ENCODE measurements around the gene PLS1. TPM values are rescaled to one million over a fixed set of nuclear protein-coding genes. Genes with fewer than 3 reads are reported as not detected.

Gene PLS1
- total RNA-seq, 1 donor from 2014 or later: 14.6 TPM

DNA sequence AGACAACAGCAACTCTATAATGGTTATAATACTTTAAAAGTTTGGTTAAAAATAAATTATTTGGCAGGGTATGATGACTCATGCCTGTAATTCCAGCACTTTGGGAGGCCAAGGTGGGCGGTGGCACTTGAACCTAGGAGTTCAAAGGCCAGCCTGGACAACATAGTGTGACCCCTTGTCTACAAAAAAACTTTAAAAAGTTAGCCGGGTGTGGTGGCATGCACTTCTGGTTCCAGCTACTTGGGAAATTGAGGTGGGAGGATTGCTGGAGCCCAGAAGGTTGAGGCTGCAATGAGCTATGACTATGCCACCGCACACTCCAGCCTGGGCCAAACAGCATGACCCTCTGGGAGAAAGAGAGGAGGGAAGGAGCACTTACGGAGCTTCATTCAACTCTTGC, 119.9 kb downstream of the PLS1 start:
- TF ChIP-seq, protein P1, sequence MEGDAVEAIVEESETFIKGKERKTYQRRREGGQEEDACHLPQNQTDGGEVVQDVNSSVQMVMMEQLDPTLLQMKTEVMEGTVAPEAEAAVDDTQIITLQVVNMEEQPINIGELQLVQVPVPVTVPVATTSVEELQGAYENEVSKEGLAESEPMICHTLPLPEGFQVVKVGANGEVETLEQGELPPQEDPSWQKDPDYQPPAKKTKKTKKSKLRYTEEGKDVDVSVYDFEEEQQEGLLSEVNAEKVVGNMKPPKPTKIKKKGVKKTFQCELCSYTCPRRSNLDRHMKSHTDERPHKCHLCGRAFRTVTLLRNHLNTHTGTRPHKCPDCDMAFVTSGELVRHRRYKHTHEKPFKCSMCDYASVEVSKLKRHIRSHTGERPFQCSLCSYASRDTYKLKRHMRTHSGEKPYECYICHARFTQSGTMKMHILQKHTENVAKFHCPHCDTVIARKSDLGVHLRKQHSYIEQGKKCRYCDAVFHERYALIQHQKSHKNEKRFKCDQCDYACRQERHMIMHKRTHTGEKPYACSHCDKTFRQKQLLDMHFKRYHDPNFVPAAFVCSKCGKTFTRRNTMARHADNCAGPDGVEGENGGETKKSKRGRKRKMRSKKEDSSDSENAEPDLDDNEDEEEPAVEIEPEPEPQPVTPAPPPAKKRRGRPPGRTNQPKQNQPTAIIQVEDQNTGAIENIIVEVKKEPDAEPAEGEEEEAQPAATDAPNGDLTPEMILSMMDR (conservative IDR thresholded peaks at IDR 0.05): no peak
- H3K4me1 Mint-ChIP-seq (ENCODE audit: unreplicated experiment): no peaks in the 10 kb centered on the region
- no peak for DNase-seq (ENCODE audit: extremely low spot score, unreplicated experiment)
- H3K36me3 Mint-ChIP-seq: no peaks in the 10 kb centered on the region
- no peaks in the 10 kb centered on the region for H3K27me3 Mint-ChIP-seq
- H3K4me3 Mint-ChIP-seq: no peak overlapping the region
- H3K9me3 Mint-ChIP-seq: no peaks in the 10 kb centered on the region
- H3K27ac Mint-ChIP-seq: no peak overlapping the region

DNA sequence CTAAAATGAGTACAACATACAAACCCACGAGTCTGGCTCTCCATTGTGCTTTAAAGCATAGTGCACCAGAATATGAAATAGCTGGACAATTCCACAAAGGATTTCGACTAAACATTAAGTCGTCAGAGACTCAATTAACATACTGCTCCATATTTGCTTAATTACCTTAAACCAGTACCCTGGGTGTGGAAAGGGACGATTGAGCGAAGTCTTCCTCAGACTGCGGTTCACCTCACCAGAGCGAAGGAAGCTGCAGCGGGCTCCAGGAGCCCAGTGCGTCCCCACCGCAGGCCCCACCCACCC, 127.4 kb downstream of the PLS1 start:
- H3K27ac Mint-ChIP-seq: peak overlapping the region; percentile 57
- peaks cover 6% of the 10 kb centered on the region for H3K9me3 Mint-ChIP-seq
- no peaks in the 10 kb centered on the region for H3K36me3 Mint-ChIP-seq
- H3K4me3 Mint-ChIP-seq: peak overlapping the region; percentile 89
- peaks cover 15% of the 10 kb centered on the region for H3K27me3 Mint-ChIP-seq
- H3K4me1 Mint-ChIP-seq (ENCODE audit: unreplicated experiment): no peaks in the 10 kb centered on the region
- TF ChIP-seq, protein P1 (conservative IDR thresholded peaks at IDR 0.05): no peak
- DNase-seq (ENCODE audit: extremely low spot score, unreplicated experiment): no peak

DNA sequence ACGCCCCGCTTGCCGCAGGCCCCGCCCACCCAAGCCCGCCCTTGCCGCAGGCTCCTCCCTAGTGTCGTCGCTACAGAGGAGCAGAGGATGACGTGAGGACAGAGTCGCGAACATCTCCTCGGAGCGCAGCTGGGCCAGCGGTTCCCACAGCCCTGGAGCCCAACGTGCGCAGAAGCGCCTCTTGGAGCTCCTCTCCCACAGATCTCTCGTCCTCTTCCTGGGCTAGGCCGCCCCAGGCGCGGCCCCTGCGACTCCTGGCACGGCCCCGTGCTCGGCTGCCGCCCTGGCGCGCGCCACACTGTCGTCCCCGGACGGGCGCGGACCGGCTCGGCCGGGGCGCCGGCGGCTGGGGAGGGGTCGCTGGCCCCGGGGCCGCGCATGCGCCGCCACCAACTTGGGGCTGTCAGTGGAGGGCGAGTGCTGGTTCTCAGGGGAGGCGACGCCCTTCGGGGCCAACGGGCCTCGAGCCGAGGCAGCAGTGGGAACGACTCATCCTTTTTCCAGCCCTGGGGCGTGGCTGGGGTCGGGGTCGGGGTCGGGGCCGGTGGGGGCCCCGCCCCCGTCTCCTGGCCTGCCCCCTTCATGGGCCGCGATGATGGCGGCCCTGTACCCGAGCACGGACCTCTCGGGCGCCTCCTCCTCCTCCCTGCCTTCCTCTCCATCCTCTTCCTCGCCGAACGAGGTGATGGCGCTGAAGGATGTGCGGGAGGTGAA, 127.9 kb downstream of the PLS1 start, which contains the start of gene TRPC1:
TRPC1 (plus strand) TSS at position 67 of the 714 bp plus-strand sequence; CDS start at position 593, 526 bp downstream.
- peaks cover 15% of the 10 kb centered on the region for H3K27me3 Mint-ChIP-seq
- H3K36me3 Mint-ChIP-seq: no peaks in the 10 kb centered on the region
- H3K4me3 Mint-ChIP-seq: peak within 1 kb of the TSS; percentile 92
- TF ChIP-seq, protein P1 (conservative IDR thresholded peaks at IDR 0.05): no peak
- no peaks in the 10 kb centered on the region for H3K4me1 Mint-ChIP-seq (ENCODE audit: unreplicated experiment)
- peaks cover 6% of the 10 kb centered on the region for H3K9me3 Mint-ChIP-seq
- H3K27ac Mint-ChIP-seq: peak within 1 kb of the TSS; percentile 77
- peak; percentile 82 for DNase-seq (ENCODE audit: extremely low spot score, unreplicated experiment)

DNA sequence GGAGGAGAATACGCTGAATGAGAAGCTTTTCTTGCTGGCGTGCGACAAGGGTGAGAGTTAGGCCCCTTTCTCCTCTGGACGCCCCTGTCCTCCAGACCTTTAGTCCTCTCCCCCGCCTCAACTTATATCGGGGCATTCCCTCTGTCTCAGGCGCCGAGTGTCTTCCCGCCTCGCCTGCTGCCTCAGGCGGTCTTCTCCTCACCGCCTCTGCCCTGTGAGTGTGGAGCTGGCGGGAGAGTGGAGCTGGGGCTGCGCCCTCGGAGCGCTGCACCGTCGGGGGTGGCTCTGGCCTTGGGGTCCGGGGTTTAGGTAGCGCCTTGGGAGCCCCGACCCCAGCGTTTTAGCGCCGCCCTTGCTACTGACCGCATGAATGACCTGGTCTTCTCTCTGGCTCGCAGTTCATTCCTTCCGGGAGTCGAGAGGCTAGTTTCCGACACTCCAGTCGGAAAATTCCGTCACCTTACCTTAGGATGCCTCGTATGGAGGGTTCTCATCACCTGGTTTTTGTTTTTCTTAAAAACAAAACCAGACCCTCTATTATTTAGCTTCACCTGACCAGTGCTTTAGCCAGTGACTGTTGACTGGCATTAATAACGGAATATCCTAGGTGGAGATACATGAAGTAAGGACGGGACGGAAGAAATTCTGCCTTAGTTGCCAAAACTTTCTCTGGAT, 128.6 kb downstream of the PLS1 start:
- no peaks in the 10 kb centered on the region for H3K36me3 Mint-ChIP-seq
- peak overlapping the region; percentile 77 for H3K27ac Mint-ChIP-seq
- DNase-seq (ENCODE audit: extremely low spot score, unreplicated experiment): peak; percentile 76
- TF ChIP-seq, protein P1 (conservative IDR thresholded peaks at IDR 0.05): peak; percentile 24
- H3K4me1 Mint-ChIP-seq (ENCODE audit: unreplicated experiment): no peaks in the 10 kb centered on the region
- H3K9me3 Mint-ChIP-seq: peaks cover 6% of the 10 kb centered on the region
- peak overlapping the region; percentile 92 for H3K4me3 Mint-ChIP-seq
- H3K27me3 Mint-ChIP-seq: peaks cover 15% of the 10 kb centered on the region

DNA sequence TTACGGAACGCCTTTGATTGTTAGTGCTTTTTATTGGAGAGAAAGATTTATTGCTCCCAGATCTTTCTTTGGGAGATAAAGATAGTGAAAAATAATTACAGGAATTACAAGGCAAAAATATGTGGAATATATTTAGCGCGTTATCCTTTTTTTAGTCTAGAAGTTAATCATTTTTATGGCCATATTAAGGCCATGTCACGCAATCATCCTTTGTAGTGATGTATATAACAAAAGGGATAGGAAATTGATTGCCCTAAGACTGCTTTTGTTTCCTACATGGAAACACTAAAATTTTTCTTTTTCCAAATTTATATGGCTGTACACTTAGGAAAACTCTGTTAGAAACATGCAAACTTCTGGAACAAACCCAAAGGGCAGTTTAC, 129.2 kb downstream of the PLS1 start:
- H3K4me3 Mint-ChIP-seq: peak overlapping the region; percentile 92
- no peak for DNase-seq (ENCODE audit: extremely low spot score, unreplicated experiment)
- H3K27me3 Mint-ChIP-seq: peaks cover 15% of the 10 kb centered on the region
- H3K36me3 Mint-ChIP-seq: no peaks in the 10 kb centered on the region
- TF ChIP-seq, protein P1 (conservative IDR thresholded peaks at IDR 0.05): no peak
- H3K9me3 Mint-ChIP-seq: peaks cover 6% of the 10 kb centered on the region
- H3K4me1 Mint-ChIP-seq (ENCODE audit: unreplicated experiment): no peaks in the 10 kb centered on the region
- H3K27ac Mint-ChIP-seq: peak overlapping the region; percentile 77
